Measurements from ENCODE around the gene TBC1D22A. TPM values are rescaled to one million over a fixed set of nuclear protein-coding genes. Genes with fewer than 3 reads are reported as not detected.

Gene TBC1D22A
- total RNA-seq, 6 donors from 2014 or later, result 27.1 to 48.2 (median 35.3) TPM

- ATAC-seq (ENCODE audit: low FRiP score in 2 of 2) (no peak), DNase-seq (no peak)
- no peak for TF ChIP-seq CTCF (IDR thresholded peaks at IDR 0.05)
- TF ChIP-seq EP300 (IDR thresholded peaks at IDR 0.05), result no peak
- TF ChIP-seq POLR2AphosphoS5 (IDR thresholded peaks at IDR 0.05), result no peak
- no peak for TF ChIP-seq POLR2A (IDR thresholded peaks at IDR 0.05)
- Histone ChIP-seq H3K36me3 (no peaks in the 10 kb centered on the region), H3K4me3 (no peak overlapping the region), H3K27me3 (no peaks in the 10 kb centered on the region), H3K9me3 (no peaks in the 10 kb centered on the region), H3K27ac (no peak overlapping the region), H3K4me1 (peaks cover 0 to 19% (median 8%) of the 10 kb centered on the region in 4 donors)
- WGBS, 2 donors, result 64 to 70% methylated on average over 10 of the region's 10 CpGs
These were observed 81.4 kb downstream of the TBC1D22A start for GRCh38 chr22:46843821-46844255.

- Histone ChIP-seq H3K4me1 (peaks cover 0 to 19% (median 8%) of the 10 kb centered on the region in 4 donors), H3K27me3 (no peaks in the 10 kb centered on the region), H3K36me3 (no peaks in the 10 kb centered on the region), H3K27ac (peak overlapping the region in 1 of 4 donors; percentile 12), H3K9me3 (no peaks in the 10 kb centered on the region), H3K4me3 (no peak overlapping the region)
- WGBS, 2 donors, result 90 to 92% methylated on average over 8 to 11 of the region's 11 CpGs
- TF ChIP-seq CTCF (IDR thresholded peaks at IDR 0.05), result no peak
- no peak for TF ChIP-seq EP300 (IDR thresholded peaks at IDR 0.05)
- no peak for TF ChIP-seq POLR2AphosphoS5 (IDR thresholded peaks at IDR 0.05)
- no peak for TF ChIP-seq POLR2A (IDR thresholded peaks at IDR 0.05)
- DNase-seq, result no peak
- peak in 1 of 2 donors; percentile 7 for ATAC-seq (ENCODE audit: low FRiP score in 2 of 2)
These were observed 82.3 kb downstream of the TBC1D22A start for GRCh38 chr22:46844606-46845210.

- Histone ChIP-seq H3K27me3 (no peaks in the 10 kb centered on the region), H3K9me3 (no peaks in the 10 kb centered on the region), H3K4me3 (no peak overlapping the region), H3K36me3 (no peaks in the 10 kb centered on the region), H3K27ac (peak overlapping the region in 1 of 4 donors; percentile 25), H3K4me1 (peaks cover 0 to 19% (median 8%) of the 10 kb centered on the region in 4 donors)
- ATAC-seq (ENCODE audit: low FRiP score in 2 of 2) (peak in 1 of 2 donors; percentile 52), DNase-seq (peak in 1 of 2 donors; percentile 66)
- TF ChIP-seq POLR2AphosphoS5 (IDR thresholded peaks at IDR 0.05), result no peak
- TF ChIP-seq CTCF (IDR thresholded peaks at IDR 0.05), result peak in 3 of 6 experiments; percentile 19 to 28 (median 23)
- 55 to 70% methylated on average over 17 of the region's 17 CpGs for WGBS, 2 donors
These were observed 83.1 kb downstream of the TBC1D22A start for GRCh38 chr22:46845296-46846149.

GRCh38 chr22:46846150-46846831, 83.8 kb downstream of the TBC1D22A start:
- peaks cover 0 to 19% (median 8%) of the 10 kb centered on the region in 4 donors for H3K4me1 ChIP-seq
- 87 to 88% methylated on average over 17 of the region's 17 CpGs for WGBS, 2 donors
- H3K27me3 ChIP-seq, result no peaks in the 10 kb centered on the region
- TF ChIP-seq POLR2AphosphoS5 (IDR thresholded peaks at IDR 0.05), result no peak
- no peak for TF ChIP-seq CTCF (IDR thresholded peaks at IDR 0.05)
- TF ChIP-seq POLR2A (IDR thresholded peaks at IDR 0.05), result no peak
- TF ChIP-seq EP300 (IDR thresholded peaks at IDR 0.05), result no peak
- no peak overlapping the region for H3K4me3 ChIP-seq
- ATAC-seq (ENCODE audit: low FRiP score in 2 of 2), result no peak
- no peaks in the 10 kb centered on the region for H3K36me3 ChIP-seq
- no peak for DNase-seq
- no peaks in the 10 kb centered on the region for H3K9me3 ChIP-seq
- H3K27ac ChIP-seq, result no peak overlapping the region

Data from upper lobe of left lung (tissue), 6 donors.